Neutrophil (primary cell): ENCODE measurements around the gene DDX6.

Experiments
- H3K27ac ChIP-seq: fragments of 200-600 bp; sonication (generic); 2 replicates; pipeline ENCODE4 v1.5.1; 2016; ENCODE audit warnings: mild to moderate bottlenecking, moderate library complexity
- H3K27me3 ChIP-seq: fragments of 200-600 bp; sonication (generic); 2 replicates; pipeline ENCODE4 v1.6.0; 2016; ENCODE audit warnings: mild to moderate bottlenecking
- H3K36me3 ChIP-seq: fragments of 200-600 bp; sonication (generic); 2 replicates; pipeline ENCODE4 v1.5.1; 2017
- H3K4me1 ChIP-seq, 2 experiments: fragments of 200-600 bp in 1 of 2; sonication (generic) in 1 of 2; 1 replicate in 1 of 2; 2 replicates in 1 of 2; pipeline versions ENCODE4 v1.5.1 to v1.6.1; 2013 to 2016; ENCODE audit warnings: low read depth in 1 of 2, low read length in 1 of 2, mild to moderate bottlenecking in 1 of 2, moderate library complexity in 1 of 2; ENCODE audit not compliant: control insufficient read depth in 1 of 2, insufficient read depth in 1 of 2
- H3K4me3 ChIP-seq, 2 experiments: fragments of 200-600 bp in 1 of 2; sonication (generic) in 1 of 2; 1 replicate in 1 of 2; 2 replicates in 1 of 2; pipeline ENCODE4 v1.5.1; 2013 to 2016; ENCODE audit warnings: low read depth in 1 of 2, low read length in 1 of 2, mild to moderate bottlenecking in 1 of 2, moderate library complexity in 1 of 2
- H3K9me3 ChIP-seq: fragments of 200-600 bp; sonication (generic); 2 replicates; pipeline ENCODE4 v1.5.1; 2016
- CTCF ChIP-seq: fragments of 200-600 bp; sonication (generic); IDR thresholded peaks from 2 replicates; pipeline ENCODE4 v1.5.1; 2016; ENCODE audit warnings: antibody characterized with exemption

The DDX6 gene

DNA sequence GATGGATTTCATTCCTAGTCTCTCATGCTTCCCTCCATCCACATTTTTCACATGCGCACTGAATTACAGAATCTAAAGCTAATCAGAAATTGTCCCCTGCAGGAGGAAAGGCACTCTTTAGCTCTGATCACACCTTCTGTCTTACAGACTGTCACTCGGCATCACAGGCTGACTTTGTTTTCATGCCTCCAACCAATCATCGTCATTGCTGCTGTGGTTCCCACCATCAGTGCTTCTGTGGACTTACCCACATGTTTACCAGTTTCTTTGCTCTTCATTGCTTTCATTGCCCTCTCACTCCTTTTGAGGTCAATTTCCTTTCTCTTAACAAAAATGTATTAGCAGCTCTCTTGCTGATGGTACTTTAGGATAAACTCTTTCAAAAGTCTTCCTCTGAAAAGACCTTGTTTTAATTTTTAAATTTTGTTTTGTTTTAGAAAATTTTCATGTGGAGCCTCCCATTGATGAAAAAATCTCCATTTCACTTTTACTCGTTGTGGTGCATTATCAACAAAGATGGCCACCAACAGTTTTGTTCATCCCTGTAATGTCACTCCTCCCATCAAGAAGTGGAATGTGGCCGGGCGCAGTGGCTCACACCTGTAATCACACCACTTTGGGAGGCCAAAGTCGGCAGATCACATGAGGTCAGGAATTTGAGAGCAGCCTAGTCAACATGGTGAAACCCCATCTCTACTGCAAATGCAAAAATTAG lies 91.3 kb downstream of the DDX6 start:
- H3K9me3 ChIP-seq = no peaks in the 10 kb centered on the region
- H3K4me3 ChIP-seq = no peak overlapping the region
- peaks cover 4% of the 10 kb centered on the region for H3K27me3 ChIP-seq
- no peaks in the 10 kb centered on the region for H3K36me3 ChIP-seq
- no peaks in the 10 kb centered on the region for H3K4me1 ChIP-seq
- no peak overlapping the region for H3K27ac ChIP-seq
- TF ChIP-seq CTCF = no peak
